Keratinocyte (primary cell): Measurements from ENCODE around the gene SSC4D. TPM values are rescaled to one million over a fixed set of nuclear protein-coding genes. Genes with fewer than 3 reads are reported as not detected.

ENCODE experiments used
- DNase-seq: peaks from one replicate; pipeline ENCODE4 v3.0.0-alpha.2; 2011; ENCODE audit warnings: low read depth, missing footprints, low spot score
- FAIRE-seq: peaks from 2 replicates; lab custom pipeline; 2011; peaks lifted over from hg19 to GRCh38; lab: Jason Lieb, UNC
- H2AFZ ChIP-seq: 2 replicates; pipeline ENCODE4 v1.6.0; 2012; ENCODE audit warnings: low read length, control low read depth, inconsistent platforms; ENCODE audit not compliant: control insufficient read depth
- H3K27ac ChIP-seq: 2 replicates; pipeline ENCODE4 v1.5.1; 2011; ENCODE audit warnings: low read length; ENCODE audit not compliant: control insufficient read depth, insufficient read depth
- H3K27me3 ChIP-seq: 3 replicates; pipeline ENCODE4 v1.6.0; 2011; ENCODE audit warnings: low read length; ENCODE audit not compliant: control insufficient read depth, insufficient read depth; ENCODE audit errors: extremely low read depth
- H3K36me3 ChIP-seq, 2 experiments: 2 replicates in 1 of 2; 3 replicates in 1 of 2; pipeline ENCODE4 v1.5.1; 2011; ENCODE audit warnings: low read length in 2 of 2, mild to moderate bottlenecking in 1 of 2; ENCODE audit not compliant: control insufficient read depth in 2 of 2, insufficient read depth in 2 of 2; ENCODE audit errors: extremely low read depth in 1 of 2
- H3K4me1 ChIP-seq: 3 replicates; pipeline ENCODE4 v1.5.1; 2011; ENCODE audit warnings: low read length; ENCODE audit not compliant: control insufficient read depth, insufficient read depth; ENCODE audit errors: extremely low read depth
- H3K4me2 ChIP-seq: 3 replicates; pipeline ENCODE4 v1.6.0; 2011; ENCODE audit warnings: low read depth, low read length; ENCODE audit not compliant: control insufficient read depth, insufficient read depth; ENCODE audit errors: extremely low read depth
- H3K4me3 ChIP-seq, 3 experiments: fragments of 200-600 bp in 1 of 3; sonication (generic) in 1 of 3; 2 replicates in 2 of 3; 3 replicates in 1 of 3; pipeline ENCODE4 v1.5.1; 2011 to 2016; ENCODE audit warnings: low read length in 3 of 3, mild to moderate bottlenecking in 3 of 3, control low read depth in 2 of 3, inconsistent platforms in 1 of 3, low read depth in 1 of 3, mixed read lengths in 1 of 3, mixed run types in 1 of 3, moderate library complexity in 1 of 3; ENCODE audit not compliant: control insufficient read depth in 2 of 3, insufficient read depth in 2 of 3; ENCODE audit errors: extremely low read depth in 1 of 3
- H3K79me2 ChIP-seq: 2 replicates; pipeline ENCODE4 v1.6.0; 2012; ENCODE audit warnings: low read length; ENCODE audit not compliant: control insufficient read depth, insufficient read depth
- H3K9ac ChIP-seq: 3 replicates; pipeline ENCODE4 v1.6.0; 2011; ENCODE audit warnings: low read length; ENCODE audit not compliant: control insufficient read depth, insufficient read depth; ENCODE audit errors: extremely low read depth
- H3K9me1 ChIP-seq: 3 replicates; pipeline ENCODE4 v1.6.0; 2011; ENCODE audit warnings: low read length; ENCODE audit not compliant: control insufficient read depth, insufficient read depth; ENCODE audit errors: extremely low read depth
- H3K9me3 ChIP-seq: 2 replicates; pipeline ENCODE4 v1.5.1; 2012; ENCODE audit warnings: low read depth, low read length; ENCODE audit not compliant: control insufficient read depth
- H4K20me1 ChIP-seq: 3 replicates; pipeline ENCODE4 v1.6.0; 2011; ENCODE audit warnings: low read length; ENCODE audit not compliant: control insufficient read depth, insufficient read depth; ENCODE audit errors: extremely low read depth
- EZH2 ChIP-seq: IDR thresholded peaks from one replicate; pipeline ENCODE4 v1.6.1; 2012; ENCODE audit warnings: inconsistent platforms, mild to moderate bottlenecking, low read length, moderate library complexity
- dilution Hi-C: fragments of 300-500 bp; cut with MboI; formaldehyde crosslinking; loops from one replicate; pipeline ENCODE4 v1.7.0; 2020; ENCODE audit warnings: low sequenced_read_pairs; ENCODE audit not compliant: extremely low pct_ligation_motif_present
- polyA plus RNA-seq, 5 experiments: library from polyadenylated mRNA; depleted of rRNA in 3 of 5; stranded (reverse) in 3 of 5; stranded (forward) in 1 of 5; unstranded in 1 of 5; fragments of >200 nt; gene quantifications; 1 replicate in 1 of 5; 2 replicates in 3 of 5; 3 replicates in 1 of 5; pipeline versions ENCODE4 v1.2.1 to v1.2.3, GENCODE V29; 2011 to 2012; ENCODE audit warnings: missing spikeins in 2 of 5, low read depth in 1 of 5, low replicate concordance in 1 of 5
- TF ChIP-seq, protein P1 (sequence below), 3 experiments: IDR thresholded peaks in 1 of 3; conservative IDR thresholded peaks in 1 of 3; optimal IDR thresholded peaks in 1 of 3; 2 replicates in 2 of 3; 3 replicates in 1 of 3; pipeline versions ENCODE3 to v1.5.1; 2011; ENCODE audit warnings: low read length in 3 of 3, mild to moderate bottlenecking in 3 of 3, moderate library complexity in 2 of 3, control low read depth in 1 of 3, inconsistent platforms in 1 of 3; ENCODE audit not compliant: insufficient read depth in 2 of 3; ENCODE audit errors: extremely low read depth in 1 of 3

The SSC4D gene
- polyA plus RNA-seq, 1 donor (not counting 4 experiments of a cell fraction or from before 2014, with no cell fraction given), result 0.98 TPM

- dilution Hi-C loops, result no loop called here
- H3K4me1 ChIP-seq, result peaks cover 18% of the 10 kb centered on the region
- H2AFZ ChIP-seq, result no peak overlapping the region
These were observed 32.1 kb downstream of the SSC4D start for GRCh38 chr7:76377186-76377918.

DNA sequence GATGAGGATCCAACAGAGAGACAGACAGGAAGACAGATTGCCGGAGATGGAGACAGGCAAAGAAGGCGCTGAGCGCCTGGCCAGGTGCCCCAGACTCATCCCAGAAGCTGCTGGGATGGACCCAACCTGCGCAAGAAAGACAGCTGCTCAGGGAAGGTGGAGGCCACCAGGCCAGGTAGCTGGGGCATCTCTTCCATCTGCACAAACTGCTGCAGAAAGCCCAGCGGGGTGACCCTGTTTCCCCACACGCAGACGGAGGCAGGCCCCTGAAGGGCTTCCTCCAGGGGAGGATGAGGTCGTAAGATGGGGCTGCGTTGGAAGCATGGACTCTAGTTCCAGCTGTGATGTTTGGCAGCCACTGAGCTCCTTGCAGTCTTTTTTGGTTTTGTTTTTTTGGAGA lies 34.2 kb downstream of the SSC4D start:
- peaks cover 18% of the 10 kb centered on the region for H3K4me1 ChIP-seq
- no peaks in the 10 kb centered on the region for H3K36me3 ChIP-seq
- H3K4me3 ChIP-seq, result no peak overlapping the region
- no peaks in the 10 kb centered on the region for H3K9me1 ChIP-seq
- H3K9me3 ChIP-seq, result no peaks in the 10 kb centered on the region
- dilution Hi-C loops, result no loop called here
- H3K79me2 ChIP-seq, result no peaks in the 10 kb centered on the region
- no peak overlapping the region for H2AFZ ChIP-seq
- DNase-seq, result no peak
- H3K27ac ChIP-seq, result no peak overlapping the region
- TF ChIP-seq EZH2, result no peak
- TF ChIP-seq, protein P1, sequence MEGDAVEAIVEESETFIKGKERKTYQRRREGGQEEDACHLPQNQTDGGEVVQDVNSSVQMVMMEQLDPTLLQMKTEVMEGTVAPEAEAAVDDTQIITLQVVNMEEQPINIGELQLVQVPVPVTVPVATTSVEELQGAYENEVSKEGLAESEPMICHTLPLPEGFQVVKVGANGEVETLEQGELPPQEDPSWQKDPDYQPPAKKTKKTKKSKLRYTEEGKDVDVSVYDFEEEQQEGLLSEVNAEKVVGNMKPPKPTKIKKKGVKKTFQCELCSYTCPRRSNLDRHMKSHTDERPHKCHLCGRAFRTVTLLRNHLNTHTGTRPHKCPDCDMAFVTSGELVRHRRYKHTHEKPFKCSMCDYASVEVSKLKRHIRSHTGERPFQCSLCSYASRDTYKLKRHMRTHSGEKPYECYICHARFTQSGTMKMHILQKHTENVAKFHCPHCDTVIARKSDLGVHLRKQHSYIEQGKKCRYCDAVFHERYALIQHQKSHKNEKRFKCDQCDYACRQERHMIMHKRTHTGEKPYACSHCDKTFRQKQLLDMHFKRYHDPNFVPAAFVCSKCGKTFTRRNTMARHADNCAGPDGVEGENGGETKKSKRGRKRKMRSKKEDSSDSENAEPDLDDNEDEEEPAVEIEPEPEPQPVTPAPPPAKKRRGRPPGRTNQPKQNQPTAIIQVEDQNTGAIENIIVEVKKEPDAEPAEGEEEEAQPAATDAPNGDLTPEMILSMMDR (optimal IDR thresholded peaks at IDR 0.05 in 1 of 3, IDR thresholded peaks at IDR 0.05 in 1 of 3, conservative IDR thresholded peaks at IDR 0.05 in 1 of 3; ENCODE audit: extremely low read depth in 1 of 3, insufficient read depth in 2 of 3, low read length in 3 of 3), result no peak
- H3K9ac ChIP-seq, result no peak overlapping the region
- no peaks in the 10 kb centered on the region for H3K27me3 ChIP-seq
- no peaks in the 10 kb centered on the region for H4K20me1 ChIP-seq
- FAIRE-seq, result no peak
- no peak overlapping the region for H3K4me2 ChIP-seq

More at GRCh38 chr7:76377186-76377918, 32.1 kb downstream of the SSC4D start:
- no peak for FAIRE-seq
- Histone ChIP-seq H3K4me3 (no peak overlapping the region), H3K9me3 (no peaks in the 10 kb centered on the region), H3K27me3 (no peaks in the 10 kb centered on the region), H4K20me1 (no peaks in the 10 kb centered on the region), H3K27ac (no peak overlapping the region), H3K9ac (no peak overlapping the region), H3K79me2 (no peaks in the 10 kb centered on the region), H3K9me1 (no peaks in the 10 kb centered on the region), H3K36me3 (no peaks in the 10 kb centered on the region), H3K4me2 (no peak overlapping the region)
- TF ChIP-seq, protein P1 (optimal IDR thresholded peaks at IDR 0.05 in 1 of 3, IDR thresholded peaks at IDR 0.05 in 1 of 3, conservative IDR thresholded peaks at IDR 0.05 in 1 of 3; ENCODE audit: extremely low read depth in 1 of 3, insufficient read depth in 2 of 3, low read length in 3 of 3), result no peak
- no peak for TF ChIP-seq EZH2
- DNase-seq, result no peak
